Large intestine (tissue), 3 donors: ENCODE results near the gene GATAD1. TPM values are rescaled to one million over a fixed set of nuclear protein-coding genes. Genes with fewer than 3 reads are reported as not detected.
A peak's percentile ranks its signal among the peaks of the same experiment; 100 is the strongest.

Source experiments
- DNase-seq, 2 donors: peaks; one replicate each; pipeline versions ENCODE4 v3.0.0 to v3.0.0-alpha.2; 2013
- H3K27ac ChIP-seq: one replicate; pipeline ENCODE4 v1.5.1; 2013; ENCODE audit warnings: low read length
- H3K27me3 ChIP-seq: 2 replicates; pipeline ENCODE4 v1.6.1; 2013; ENCODE audit warnings: low read length; ENCODE audit not compliant: control insufficient read depth, insufficient read depth
- H3K36me3 ChIP-seq: 2 replicates; pipeline ENCODE4 v1.6.1; 2013; ENCODE audit warnings: low read length; ENCODE audit not compliant: control insufficient read depth, insufficient read depth
- H3K4me1 ChIP-seq: one replicate; pipeline ENCODE4 v1.6.1; 2013; ENCODE audit warnings: low read length; ENCODE audit not compliant: control insufficient read depth, insufficient read depth
- H3K4me3 ChIP-seq: one replicate; pipeline ENCODE4 v1.5.1; 2013; ENCODE audit warnings: low read length
- H3K9me3 ChIP-seq: one replicate; pipeline ENCODE4 v1.6.1; 2013; ENCODE audit warnings: mild to moderate bottlenecking, low read depth, low read length, moderate library complexity; ENCODE audit not compliant: control insufficient read depth
- WGBS: methylation state at CpG from one replicate; pipeline ENCODE4 v1.1.5; 2013; ENCODE audit warnings: low lambda C conversion rate; ENCODE audit not compliant: insufficient coverage; 5-methylcytosine and 5-hydroxymethylcytosine counted together
- polyA plus RNA-seq: library from polyadenylated mRNA; unstranded; fragments of 120-200 nt; gene quantifications from one replicate; pipeline ENCODE4 v1.2.1, GENCODE V29; 2013

GATAD1 gene
- polyA plus RNA-seq, 1 donor: 77.0 TPM

DNA sequence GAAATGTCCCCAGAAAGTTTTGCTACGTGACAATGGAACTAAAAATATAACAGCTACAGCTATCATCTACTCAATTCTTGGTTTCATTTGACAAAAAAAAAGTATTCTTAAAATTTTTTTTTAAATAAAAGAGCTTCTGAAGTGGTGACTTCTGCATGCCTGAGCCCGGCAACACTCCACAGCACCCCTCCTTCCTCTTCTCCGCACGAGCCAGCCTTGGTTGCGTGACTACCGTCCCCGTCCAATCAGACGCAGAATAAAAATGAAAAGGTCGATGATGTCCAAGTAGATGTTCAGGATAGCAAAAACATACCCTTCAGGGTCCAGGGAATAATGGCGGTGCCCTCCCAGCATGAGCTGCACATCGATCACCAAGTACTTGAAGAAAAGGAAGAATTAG lies 34.5 kb upstream of the GATAD1 start:
- H3K4me3 ChIP-seq: no peak overlapping the region
- H3K27ac ChIP-seq: no peak overlapping the region
- no peaks in the 10 kb centered on the region for H3K4me1 ChIP-seq
- H3K9me3 ChIP-seq: no peaks in the 10 kb centered on the region
- 80% methylated on average over 3 of the region's 11 CpGs for WGBS
- DNase-seq: no peak
- H3K36me3 ChIP-seq: no peaks in the 10 kb centered on the region
- no peaks in the 10 kb centered on the region for H3K27me3 ChIP-seq

DNA sequence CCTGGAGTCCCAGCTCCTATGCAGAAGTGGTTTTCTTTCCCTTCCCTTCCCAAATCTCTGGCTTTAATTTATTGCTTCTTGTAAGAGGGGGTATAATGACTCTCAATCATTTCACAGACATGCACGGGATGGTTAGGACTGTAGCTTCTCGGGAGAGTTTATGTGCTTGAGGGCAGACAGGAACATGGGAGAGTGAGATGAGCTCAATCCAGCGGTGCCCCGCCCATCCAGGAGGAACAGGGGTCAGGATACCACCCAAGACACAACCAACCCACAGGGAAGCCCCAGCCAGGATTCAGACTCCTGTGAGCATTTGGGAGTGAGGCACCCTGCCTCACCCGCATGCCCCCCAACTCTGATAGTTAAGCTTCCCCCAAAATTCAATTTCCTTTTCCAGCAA lies 33.7 kb upstream of the GATAD1 start:
- no peaks in the 10 kb centered on the region for H3K9me3 ChIP-seq
- no peaks in the 10 kb centered on the region for H3K36me3 ChIP-seq
- no CpG with 5 or more reads among the region's 5 CpGs for WGBS
- no peaks in the 10 kb centered on the region for H3K4me1 ChIP-seq
- no peaks in the 10 kb centered on the region for H3K27me3 ChIP-seq
- H3K27ac ChIP-seq: no peak overlapping the region
- no peak overlapping the region for H3K4me3 ChIP-seq
- no peak for DNase-seq

DNA sequence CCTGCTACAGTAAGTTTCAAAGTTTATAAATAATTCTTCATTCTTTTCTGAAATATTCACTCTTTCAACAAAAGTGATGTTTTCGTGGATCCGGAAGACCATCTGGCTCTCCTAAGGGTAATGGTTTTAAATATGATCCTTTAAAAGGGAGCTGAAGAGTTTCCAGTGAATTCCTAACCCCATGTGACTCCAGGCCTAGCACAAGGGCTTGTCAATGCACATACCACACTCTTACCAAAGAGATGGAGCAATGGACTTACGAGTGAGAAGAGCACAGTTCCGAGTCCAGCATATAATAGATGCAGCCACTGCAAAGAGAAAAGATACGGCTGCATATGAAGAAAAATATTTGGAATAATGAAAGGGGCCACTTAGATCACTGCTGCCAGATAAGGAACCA lies 32.1 kb upstream of the GATAD1 start:
- Histone ChIP-seq H3K9me3 (no peaks in the 10 kb centered on the region), H3K27ac (no peak overlapping the region), H3K4me3 (no peak overlapping the region), H3K36me3 (no peaks in the 10 kb centered on the region), H3K4me1 (no peaks in the 10 kb centered on the region), H3K27me3 (no peaks in the 10 kb centered on the region)
- 92% methylated on average over 2 of the region's 5 CpGs for WGBS
- no peak for DNase-seq

DNA sequence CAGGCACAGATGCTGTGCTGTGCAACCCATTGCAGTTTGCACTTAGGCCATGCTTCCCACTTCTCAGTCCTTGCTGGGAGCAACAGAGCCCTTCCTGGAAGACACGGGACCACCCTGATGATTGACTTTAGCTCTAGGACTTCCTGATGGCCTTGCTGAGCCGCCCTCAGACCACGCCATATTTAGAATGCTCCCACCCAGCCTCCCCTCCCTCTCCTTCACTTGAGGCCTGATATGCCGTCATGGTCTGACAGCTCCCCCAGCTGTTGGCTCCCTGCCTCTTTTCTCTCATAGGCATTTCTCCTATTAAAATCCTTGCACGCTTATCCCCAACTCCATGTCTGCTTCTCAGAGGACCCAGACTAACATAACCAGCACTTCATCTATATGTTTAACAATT lies 29.4 kb upstream of the GATAD1 start:
- Histone ChIP-seq H3K9me3 (no peaks in the 10 kb centered on the region), H3K4me1 (no peaks in the 10 kb centered on the region), H3K36me3 (no peaks in the 10 kb centered on the region), H3K27me3 (no peaks in the 10 kb centered on the region), H3K27ac (no peak overlapping the region), H3K4me3 (no peak overlapping the region)
- DNase-seq: no peak
- no CpG with 5 or more reads among the region's 5 CpGs for WGBS

DNA sequence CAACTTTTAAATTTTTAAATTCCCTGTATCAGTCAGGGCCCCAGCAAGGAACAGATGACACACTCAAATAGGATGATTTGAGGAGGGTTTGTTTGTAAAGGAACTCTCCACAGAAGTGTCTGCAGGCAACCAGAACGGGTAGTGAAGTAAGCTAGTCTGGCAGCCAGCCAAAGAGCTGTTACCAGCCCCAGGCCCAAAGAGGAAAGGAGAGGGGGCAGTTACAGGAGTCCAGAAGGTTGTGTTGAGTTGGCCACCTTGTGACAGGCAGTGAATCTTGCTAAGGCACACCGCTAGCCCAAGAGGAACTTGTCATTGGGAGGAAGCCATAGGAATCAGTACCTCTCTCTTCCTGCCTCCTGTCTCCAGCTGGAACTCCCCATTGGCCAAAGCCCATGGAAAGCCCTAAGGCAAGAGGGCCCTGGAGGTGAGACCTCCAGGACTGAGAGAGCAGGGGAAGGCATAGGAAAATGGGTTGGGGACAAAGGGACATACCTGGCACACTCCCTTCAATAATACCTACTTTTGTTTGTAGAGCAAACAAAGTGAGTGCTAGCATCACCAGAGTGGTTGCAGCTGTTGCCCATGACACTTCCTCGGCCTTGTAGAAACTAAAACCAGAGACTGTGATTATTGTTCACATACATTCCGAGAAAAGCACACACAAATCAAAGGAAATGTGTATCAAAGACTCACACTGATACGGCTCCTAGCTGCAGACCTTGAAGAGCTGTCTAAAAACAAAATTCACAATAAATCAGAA lies 25.4 kb upstream of the GATAD1 start:
- Histone ChIP-seq H3K4me3 (no peak overlapping the region), H3K4me1 (no peaks in the 10 kb centered on the region), H3K27ac (no peak overlapping the region), H3K27me3 (no peaks in the 10 kb centered on the region), H3K9me3 (no peaks in the 10 kb centered on the region), H3K36me3 (no peaks in the 10 kb centered on the region)
- no CpG with 5 or more reads among the region's 5 CpGs for WGBS
- DNase-seq: peak in 1 of 2 donors; percentile 20

DNA sequence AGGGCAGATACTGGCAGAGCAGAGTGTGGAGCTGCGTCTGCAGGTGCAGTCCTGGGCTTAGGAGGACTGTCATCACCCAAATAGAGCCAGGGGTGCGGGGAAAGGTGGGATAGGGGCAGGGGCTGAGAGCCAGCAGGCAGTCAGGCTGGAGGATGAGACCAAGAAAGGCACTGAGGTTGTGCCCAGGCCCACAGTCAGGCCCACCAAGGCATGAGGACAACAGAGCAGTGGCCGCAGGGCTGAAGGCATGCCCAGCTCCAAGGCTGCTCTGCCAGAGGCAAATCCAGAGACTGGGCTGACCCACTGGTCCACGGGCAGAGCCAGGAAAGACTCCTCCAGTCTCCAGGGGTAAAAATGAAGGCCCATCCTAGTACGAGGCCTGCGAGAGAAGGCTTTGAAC lies 24.4 kb upstream of the GATAD1 start:
- H3K36me3 ChIP-seq: no peaks in the 10 kb centered on the region
- no CpG with 5 or more reads among the region's 6 CpGs for WGBS
- no peaks in the 10 kb centered on the region for H3K4me1 ChIP-seq
- no peaks in the 10 kb centered on the region for H3K27me3 ChIP-seq
- no peak for DNase-seq
- no peaks in the 10 kb centered on the region for H3K9me3 ChIP-seq
- H3K4me3 ChIP-seq: no peak overlapping the region
- no peak overlapping the region for H3K27ac ChIP-seq

DNA sequence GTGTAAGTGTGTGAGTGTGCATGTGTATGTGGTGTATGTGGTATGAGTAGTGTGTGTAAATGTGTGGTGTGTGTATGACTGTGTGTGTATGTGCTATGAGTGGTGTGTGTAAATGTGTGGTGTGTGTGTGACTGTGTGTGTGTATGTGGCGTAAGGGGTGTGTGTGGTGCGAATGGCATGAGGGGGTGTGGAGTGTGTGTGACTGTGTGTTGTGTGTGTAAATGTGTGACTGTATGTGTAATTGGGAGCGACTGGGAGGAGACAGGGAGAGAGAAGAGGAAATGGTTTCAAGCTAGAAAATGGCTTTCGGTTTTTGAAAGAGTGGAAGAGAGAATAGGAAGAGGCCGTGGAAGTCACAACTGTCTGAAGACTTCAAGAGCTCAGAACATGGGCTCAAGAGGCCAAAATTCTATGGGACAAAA lies 23.6 kb upstream of the GATAD1 start:
- DNase-seq: no peak
- Histone ChIP-seq H3K4me1 (no peaks in the 10 kb centered on the region), H3K27me3 (no peaks in the 10 kb centered on the region), H3K9me3 (no peaks in the 10 kb centered on the region), H3K36me3 (no peaks in the 10 kb centered on the region), H3K4me3 (no peak overlapping the region), H3K27ac (no peak overlapping the region)
- 100% methylated on average over 1 of the region's 5 CpGs for WGBS

DNA sequence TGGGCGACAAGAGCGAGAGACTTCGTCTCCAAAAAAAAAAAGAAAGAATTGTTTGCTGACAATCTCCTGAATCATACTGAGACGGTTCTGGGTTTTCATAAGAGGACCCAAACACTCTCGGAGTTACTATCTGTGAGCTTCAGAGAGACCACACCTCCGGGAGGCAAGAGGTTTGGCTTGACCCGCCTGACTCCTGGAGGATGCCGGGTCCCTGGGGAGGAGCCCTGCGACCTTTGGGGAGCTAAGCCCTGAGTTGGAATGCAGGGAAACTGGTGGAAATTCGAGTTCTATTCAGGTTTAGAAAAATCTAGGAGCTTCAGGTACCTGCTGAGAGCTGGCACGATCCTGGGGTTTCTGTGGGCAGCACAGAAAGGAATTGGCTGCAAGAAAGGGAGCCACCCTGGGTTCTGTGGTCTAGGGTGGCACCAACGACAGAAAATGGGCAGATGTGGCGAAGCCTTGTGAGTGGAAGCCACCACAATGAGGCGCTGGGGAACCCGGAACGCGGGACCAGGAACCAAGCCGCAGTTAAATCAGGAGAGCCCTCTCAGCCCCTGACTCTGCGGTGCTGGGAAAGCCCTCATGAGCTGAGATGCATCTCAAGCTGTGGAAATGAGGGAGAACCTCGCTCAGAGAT lies 21.9 kb upstream of the GATAD1 start:
- WGBS: 60% methylated on average over 1 of the region's 20 CpGs
- DNase-seq: no peak
- no peaks in the 10 kb centered on the region for H3K36me3 ChIP-seq

DNA sequence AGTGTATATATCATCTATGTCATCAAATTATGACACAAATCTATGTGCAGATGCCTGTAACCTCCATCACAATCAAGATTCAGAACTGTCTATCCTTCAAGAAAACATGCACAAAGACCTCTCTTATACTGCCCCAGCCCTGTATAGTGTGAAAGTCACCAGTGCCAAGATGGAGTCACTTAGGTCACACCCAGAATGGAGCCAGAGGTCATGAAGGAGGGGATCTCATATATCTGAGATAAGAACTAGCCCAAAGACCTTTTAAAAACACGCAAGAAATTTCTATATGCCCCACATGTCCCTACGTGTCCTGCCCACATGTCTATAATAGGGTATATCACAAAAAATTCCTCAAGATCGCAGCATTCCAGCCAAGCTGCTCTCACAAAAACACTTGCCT lies 20.1 kb upstream of the GATAD1 start:
- no peak overlapping the region for H3K4me3 ChIP-seq

More for the DNA sequence above, 21.9 kb upstream of the GATAD1 start:
- Histone ChIP-seq H3K4me1 (no peaks in the 10 kb centered on the region), H3K27ac (no peak overlapping the region), H3K4me3 (no peak overlapping the region), H3K27me3 (no peaks in the 10 kb centered on the region), H3K9me3 (no peaks in the 10 kb centered on the region)

DNA sequence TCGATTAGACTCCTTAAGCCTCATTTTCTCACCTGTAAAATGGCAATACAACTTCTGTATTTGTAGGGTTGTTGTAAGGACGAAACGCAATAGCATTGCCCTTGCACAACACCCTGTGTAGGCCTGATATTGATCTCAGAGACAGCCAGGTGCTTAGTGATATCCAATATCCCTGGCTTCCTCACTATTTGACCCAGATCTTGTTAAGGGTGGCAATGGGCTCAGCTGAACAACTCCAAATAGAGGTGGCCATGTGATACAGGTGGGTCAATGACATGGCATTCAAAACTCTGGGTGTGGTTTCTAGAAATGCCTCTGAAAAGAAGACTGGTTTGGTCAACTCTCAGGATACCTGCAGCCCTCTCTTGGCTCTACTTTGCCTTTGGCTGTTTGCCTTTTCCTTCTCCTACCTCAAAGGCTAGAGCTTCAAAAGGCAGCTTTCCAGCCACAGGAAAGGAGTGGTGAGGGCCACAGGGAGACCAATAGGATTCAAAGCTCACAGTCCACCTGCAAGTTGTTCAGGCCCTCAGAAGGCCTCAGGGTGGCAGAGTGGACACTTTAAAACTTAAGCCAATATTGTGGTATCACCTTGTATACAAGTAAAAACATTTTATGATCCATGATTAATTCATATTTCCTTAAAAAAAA lies 14.9 kb upstream of the GATAD1 start:
- Histone ChIP-seq H3K4me3 (no peak overlapping the region), H3K9me3 (no peaks in the 10 kb centered on the region), H3K27me3 (no peaks in the 10 kb centered on the region), H3K36me3 (no peaks in the 10 kb centered on the region), H3K4me1 (no peaks in the 10 kb centered on the region), H3K27ac (no peak overlapping the region)
- WGBS: 100% methylated on average over 3 of the region's 3 CpGs
- no peak for DNase-seq

More for the DNA sequence above, 20.1 kb upstream of the GATAD1 start:
- Histone ChIP-seq H3K9me3 (no peaks in the 10 kb centered on the region), H3K36me3 (no peaks in the 10 kb centered on the region), H3K4me1 (no peaks in the 10 kb centered on the region), H3K27ac (no peak overlapping the region), H3K27me3 (no peaks in the 10 kb centered on the region)
- no CpG with 5 or more reads among the region's 3 CpGs for WGBS
- no peak for DNase-seq
